Uterine smooth muscle cell (primary cell): ENCODE results near the gene PEX5L. TPM values are rescaled to one million over a fixed set of nuclear protein-coding genes. Genes with fewer than 3 reads are reported as not detected.

Experiments
- total RNA-seq: library from RNA; depleted of rRNA; stranded (reverse); fragments of >200 nt; gene quantifications from 2 replicates; pipeline ENCODE4 v1.2.3, GENCODE V29; 2014

The PEX5L gene
- 3.7 and 9.3 TPM in 2 replicates for total RNA-seq

GRCh38 chr3:180036671-180037455 lies at the start of gene PEX5L:
Gene PEX5L (minus strand): TSS chr3:180036937. CDS start chr3:180036599, 338 bp downstream.

